GM21529 (cell line): Measurements from ENCODE around the gene SYNPO.

ENCODE experiments used
- ATAC-seq: cut with Tn5 transposase; IDR thresholded peaks from one replicate; pipeline ENCODE4 v1.9.1; 2021; ENCODE audit not compliant: unreplicated experiment

The SYNPO gene

GRCh38 chr5:150607991-150608390 is 32.5 kb upstream of the SYNPO start:
- ATAC-seq = no peak

GRCh38 chr5:150608991-150609390 is 31.5 kb upstream of the SYNPO start:
- no peak for ATAC-seq

- no peak for ATAC-seq
Observed at GRCh38 chr5:150609843-150610584, 30.4 kb upstream of the SYNPO start.

DNA sequence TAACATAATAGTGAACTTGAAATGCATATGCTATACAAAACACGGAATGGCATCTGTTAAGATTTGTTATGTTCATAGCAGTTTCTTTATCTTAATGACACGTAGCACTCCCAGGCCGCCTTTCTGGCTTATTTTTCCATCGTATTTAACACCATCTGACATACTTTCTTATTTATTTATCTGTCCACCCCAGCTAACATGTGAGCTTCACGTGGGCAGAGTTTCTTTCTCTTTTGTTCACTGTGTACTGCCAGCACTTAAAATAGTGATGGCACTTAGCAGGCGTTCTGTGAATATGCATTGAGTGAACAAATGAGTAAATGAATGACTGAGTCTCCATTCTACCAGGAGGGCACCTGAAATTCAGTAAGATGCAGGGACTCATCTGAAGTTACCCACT is 29.4 kb upstream of the SYNPO start:
- ATAC-seq = no peak

GRCh38 chr5:150612405-150612804 is 28.1 kb upstream of the SYNPO start:
- ATAC-seq = no peak

GRCh38 chr5:150612905-150613670 is 27.4 kb upstream of the SYNPO start:
- no peak for ATAC-seq

GRCh38 chr5:150613991-150614660 is 26.3 kb upstream of the SYNPO start:
- no peak for ATAC-seq

DNA sequence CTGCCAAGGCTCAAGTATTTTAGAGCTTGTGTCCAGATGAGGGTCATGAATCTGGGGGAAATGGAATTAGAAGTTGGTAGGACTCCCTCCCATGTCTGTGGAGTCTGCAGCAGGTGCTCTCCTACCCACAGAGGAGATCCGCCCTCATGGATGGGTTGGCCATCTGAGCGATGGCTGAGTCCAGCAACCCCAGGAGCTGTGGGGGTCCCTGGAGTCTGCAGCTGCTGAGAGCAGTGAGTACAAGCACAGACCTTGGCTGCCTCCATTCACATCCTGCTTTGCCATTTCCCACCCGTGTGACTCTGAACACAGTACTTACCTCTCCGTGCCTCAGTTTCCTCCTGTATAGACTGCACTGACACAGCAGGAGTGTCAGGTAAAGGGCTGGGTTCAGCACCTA is 25.8 kb upstream of the SYNPO start:
- no peak for ATAC-seq

GRCh38 chr5:150615141-150615699 is 25.2 kb upstream of the SYNPO start:
- ATAC-seq = no peak

GRCh38 chr5:150616024-150616470 is 24.4 kb upstream of the SYNPO start:
- no peak for ATAC-seq

GRCh38 chr5:150616506-150616905 is 24.0 kb upstream of the SYNPO start:
- no peak for ATAC-seq

GRCh38 chr5:150618163-150618562 is 22.3 kb upstream of the SYNPO start:
- no peak for ATAC-seq

DNA sequence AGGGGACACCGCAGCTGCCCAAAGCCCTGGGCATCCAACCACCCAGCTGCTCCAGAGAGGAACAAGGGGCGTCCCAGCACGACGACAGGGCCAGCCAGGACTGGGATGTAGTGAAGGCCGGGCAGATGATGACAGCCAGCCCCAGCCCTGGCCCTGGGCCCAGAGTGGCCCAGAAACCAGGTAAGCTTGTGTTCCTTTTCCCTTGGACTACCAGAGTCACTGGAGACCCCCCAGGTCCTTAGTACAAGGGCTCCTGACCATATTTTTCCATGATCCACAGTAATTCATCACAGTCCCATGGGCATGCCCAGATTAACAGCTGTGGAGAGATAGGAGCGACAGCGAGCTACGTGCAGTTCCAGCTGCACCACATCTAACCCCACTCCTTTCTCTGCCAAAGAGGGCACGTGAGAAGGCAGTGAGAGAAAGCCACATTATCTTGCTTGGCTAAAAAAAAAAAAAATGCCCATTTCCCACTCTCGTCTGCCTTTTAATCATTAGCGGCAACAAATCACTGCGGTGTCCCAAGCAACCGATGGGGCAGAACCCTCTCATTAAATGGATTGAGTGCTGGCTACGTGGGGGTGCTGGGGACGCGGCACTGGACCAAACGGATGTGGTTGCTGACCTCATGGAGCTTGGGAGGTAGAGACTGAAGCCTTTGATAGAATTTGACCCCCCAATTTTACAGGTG is 21.7 kb upstream of the SYNPO start:
- no peak for ATAC-seq

GRCh38 chr5:150619359-150620230 is 20.9 kb upstream of the SYNPO start:
- no peak for ATAC-seq

DNA sequence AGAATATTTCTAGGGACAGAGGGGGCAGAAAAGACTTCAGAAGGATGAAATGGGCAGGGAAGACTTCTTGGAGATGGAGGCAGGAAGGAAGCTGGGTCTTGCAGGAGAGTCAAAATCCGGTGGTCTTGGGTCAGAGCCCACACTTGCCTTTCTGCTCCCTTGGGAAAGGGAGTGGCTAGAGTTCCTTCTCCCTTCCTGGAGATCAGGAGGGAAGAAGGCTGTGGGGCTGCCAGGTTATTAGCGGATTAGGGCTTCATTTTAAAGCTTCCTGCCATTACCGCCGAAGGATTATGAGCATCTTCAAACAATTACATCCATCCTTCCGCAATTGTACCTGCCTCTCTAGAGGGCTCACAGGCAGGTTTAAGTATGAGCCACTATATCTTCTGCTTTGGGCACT is 19.2 kb upstream of the SYNPO start:
- ATAC-seq = no peak

DNA sequence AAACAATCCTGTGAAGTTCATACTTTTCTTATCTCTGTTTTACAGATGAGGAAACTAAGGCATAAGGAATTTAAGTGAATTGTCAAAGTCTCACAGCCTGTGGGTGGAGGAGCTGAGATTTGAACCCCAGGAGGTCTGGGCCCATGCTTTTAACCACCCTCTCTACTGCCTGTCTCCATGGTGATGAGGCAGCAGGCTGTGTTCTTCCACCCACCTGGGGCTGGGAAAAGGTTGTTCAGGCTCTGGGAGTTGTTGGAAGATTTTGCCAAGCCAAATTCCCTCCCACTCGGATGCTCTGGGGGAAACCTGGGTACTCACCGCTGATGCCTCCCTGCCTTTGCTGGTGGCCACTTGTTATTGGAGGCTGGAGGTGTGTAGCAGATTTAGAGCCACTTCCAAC is 18.3 kb upstream of the SYNPO start:
- no peak for ATAC-seq

DNA sequence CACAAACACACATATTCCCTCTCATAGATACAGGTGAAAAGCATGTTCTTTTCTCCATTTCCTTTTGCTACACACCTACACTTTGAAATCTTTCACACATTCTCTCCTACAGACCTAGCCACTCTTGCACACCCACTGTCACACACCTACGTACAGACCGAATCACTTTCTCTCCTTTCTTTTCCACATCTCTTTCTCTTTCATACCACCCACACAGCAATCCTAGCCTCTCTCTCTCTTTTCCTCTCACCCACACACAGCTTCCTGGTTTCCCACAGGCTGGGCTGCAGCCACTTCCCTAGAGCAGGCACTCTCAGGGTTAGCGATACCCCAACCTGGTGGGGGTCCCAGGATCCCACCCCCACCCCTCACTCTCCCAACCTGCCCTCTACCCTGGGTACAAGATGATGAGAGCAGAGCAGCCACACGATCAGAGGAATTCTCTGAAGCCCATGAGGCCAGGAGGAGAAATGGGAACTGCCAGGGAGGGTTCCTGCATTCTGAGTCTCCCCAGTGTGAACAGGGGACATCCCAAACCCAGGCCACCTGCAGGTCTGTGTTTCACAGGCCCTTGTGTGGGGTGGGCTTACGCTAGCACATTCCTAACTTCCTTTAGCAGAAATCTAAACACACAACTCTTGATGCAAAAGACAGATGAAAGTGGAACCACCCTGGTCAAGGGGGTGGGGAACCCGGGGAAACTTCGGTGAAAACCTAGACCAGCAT is 17.1 kb upstream of the SYNPO start:
- peak; percentile 21 for ATAC-seq

DNA sequence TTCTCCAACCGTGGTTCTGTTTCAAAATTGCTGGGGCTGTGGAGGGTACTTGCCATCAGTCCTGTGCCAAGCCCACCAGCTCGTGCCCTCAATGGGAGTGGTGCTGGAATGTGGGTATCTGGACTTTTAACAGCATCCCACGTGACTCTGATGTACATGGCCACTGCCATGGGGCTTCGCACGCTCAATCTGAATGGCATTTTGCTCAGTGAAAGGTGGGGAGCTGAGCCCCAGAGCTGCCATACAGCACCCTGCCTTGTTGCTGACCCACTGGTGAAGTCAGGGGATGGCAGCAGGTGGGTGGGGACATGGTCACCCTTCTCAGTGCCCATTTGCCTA is 16.6 kb upstream of the SYNPO start:
- no peak for ATAC-seq

DNA sequence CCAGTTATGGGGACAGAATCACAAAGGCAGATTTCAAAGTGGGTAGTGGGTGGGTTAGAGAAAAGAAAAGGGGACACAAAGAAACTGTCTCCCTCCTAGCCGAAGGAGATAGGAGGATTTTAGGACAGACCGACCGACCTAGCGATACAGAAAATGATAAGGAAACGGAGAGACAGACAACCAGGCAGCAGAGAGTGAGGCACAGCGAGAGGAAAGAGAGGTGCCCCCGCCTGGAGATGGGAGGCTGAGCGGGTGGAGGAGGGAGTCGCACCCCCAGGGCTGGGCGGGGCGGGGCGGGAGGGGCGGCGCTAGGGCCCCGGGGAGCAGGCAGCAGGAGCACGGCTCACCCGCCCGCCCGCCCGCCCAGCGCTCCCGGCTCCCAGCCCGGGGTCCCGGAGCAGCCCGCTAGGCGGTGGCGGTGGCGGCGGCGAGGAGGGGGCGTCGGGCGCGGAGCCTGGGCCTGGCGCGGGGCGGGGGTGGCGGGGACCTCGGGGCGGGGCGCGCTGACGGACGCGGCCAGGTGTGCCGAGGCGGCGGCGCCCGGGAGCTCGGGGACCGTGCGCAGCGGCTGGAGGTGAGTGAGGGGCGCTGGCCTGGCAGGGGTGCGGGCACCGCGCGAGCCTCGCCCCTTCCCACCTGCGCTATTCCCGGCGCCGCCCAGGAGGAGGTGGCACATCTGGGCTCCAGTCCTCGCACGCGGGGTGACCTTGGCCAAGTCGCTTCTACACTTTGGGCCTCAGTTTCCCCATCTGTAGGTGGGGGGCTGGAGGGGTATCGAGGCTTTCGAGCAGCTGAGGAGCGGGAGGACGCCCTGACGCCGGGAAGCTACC is 15.9 kb upstream of the SYNPO start:
- ATAC-seq = peak; percentile 38
